ENCODE data around the gene SYNGR3. TPM values are rescaled to one million over a fixed set of nuclear protein-coding genes. Genes with fewer than 3 reads are reported as not detected.

SYNGR3 gene
- total RNA-seq, 1 experiment from 2014 or later, result 4.3 TPM

DNA sequence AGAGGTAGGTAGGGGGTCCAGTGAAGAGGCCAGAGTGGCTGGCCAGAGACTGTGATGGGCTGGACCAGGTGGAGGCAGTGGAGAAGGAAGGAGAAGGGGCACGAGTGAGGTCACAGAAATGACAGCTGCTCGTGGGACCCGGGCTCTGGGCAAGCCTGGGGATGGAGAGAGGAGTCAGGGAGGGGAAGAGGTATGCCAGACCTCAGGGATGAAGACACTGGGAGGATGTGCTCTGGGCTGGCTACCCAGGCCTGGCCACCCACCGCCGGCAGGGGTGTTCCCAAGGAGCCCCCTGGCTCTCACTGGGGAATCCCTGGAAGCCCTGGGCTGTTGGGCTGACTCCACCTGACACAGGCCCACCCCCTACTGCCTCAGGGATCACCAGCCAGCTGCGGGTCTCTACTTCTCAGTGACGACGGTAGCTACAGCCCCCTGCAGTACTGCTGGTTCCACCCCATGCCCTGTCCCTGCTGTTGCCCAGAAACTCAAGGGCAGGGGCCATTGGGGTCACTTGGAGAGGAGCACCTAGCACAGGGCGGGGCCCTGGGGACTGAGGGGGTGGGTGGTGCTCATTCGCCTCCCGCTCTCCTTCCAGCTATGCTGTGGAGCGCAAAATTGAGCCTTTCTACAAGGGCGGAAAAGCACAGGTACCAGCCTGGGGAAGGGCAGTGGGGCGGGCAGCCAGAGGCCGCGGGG, 16.2 kb upstream of the SYNGR3 start:
- Histone ChIP-seq H3K4me1 (replicated peaks; ENCODE audit: insufficient read depth) (peaks cover 17% of the 10 kb centered on the region), H3K27me3 (ENCODE audit: insufficient read depth, low read depth) (no peaks in the 10 kb centered on the region), H3K4me2 (peak overlapping the region; percentile 100), H3K4me3 (peak overlapping the region; percentile 75; the same call in 1 of the 2 replicates), H3F3A (ENCODE audit: insufficient read depth, low read depth) (peaks cover 27% of the 10 kb centered on the region; the same call in 1 of the 2 replicates), H3K9me2 (ENCODE audit: insufficient read depth) (no peaks in the 10 kb centered on the region), H4K20me1 (ENCODE audit: insufficient read depth) (peaks cover 9% of the 10 kb centered on the region; the same call in 1 of the 2 replicates), H3K36me3 (ENCODE audit: low read depth) (peaks cover 3% of the 10 kb centered on the region; the same call in 1 of the 2 replicates), H3K9me3 (ENCODE audit: insufficient read depth, low read depth) (no peaks in the 10 kb centered on the region), H2AFZ (no peak overlapping the region), H3K27ac (no peak overlapping the region), H3K79me2 (ENCODE audit: low read depth) (peaks cover 38% of the 10 kb centered on the region)
- TF ChIP-seq EZH2 (IDR thresholded peaks at IDR 0.05; ENCODE audit: low read depth), result no peak
- no peak for TF ChIP-seq CTCF (conservative IDR thresholded peaks at IDR 0.05)
- CTCF ChIA-PET, result no interaction called here
- BruUV-seq (replicated peaks), result no TSS peak
- no peak for DNase-seq
- intact Hi-C loops (cut with micrococcal nuclease; ENCODE audit: unreplicated experiment), result no loop called here
- POLR2A ChIA-PET (ENCODE audit: unreplicated experiment), result no interaction called here

DNA sequence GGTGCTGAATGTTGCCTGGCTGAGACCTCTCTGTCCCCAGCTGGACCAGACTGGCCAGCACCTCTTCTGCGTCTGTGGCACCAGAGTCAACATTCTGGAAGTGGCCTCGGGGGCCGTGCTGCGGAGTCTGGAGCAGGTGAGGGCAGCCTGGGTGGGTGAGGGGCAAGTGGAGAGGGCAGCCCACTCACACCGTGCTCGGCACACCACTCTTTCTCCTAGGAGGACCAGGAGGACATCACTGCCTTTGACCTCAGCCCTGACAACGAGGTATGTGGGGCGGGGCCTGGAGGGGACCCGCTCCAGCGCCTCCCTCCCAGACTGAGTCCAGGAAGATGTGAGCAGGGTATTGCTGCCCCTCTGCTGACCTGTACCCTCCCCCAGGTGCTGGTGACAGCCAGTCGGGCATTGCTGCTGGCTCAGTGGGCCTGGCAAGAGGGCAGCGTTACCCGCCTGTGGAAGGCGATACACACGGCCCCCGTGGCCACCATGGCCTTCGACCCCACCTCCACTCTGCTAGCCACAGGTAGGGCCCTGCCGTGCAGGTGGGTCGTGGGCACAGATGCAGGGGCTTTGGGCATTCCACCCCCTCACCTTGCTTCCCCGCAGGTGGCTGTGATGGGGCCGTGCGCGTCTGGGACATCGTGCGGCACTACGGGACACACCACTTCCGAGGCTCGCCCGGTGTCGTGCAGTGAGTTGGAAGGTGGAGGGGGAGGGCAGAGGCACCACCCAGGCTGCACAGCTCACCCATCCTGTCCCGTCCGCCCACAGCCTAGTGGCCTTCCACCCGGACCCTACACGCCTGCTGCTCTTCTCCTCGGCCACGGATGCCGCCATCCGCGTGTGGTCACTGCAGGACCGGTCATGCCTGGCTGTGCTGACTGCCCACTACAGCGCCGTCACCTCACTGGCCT, 15.4 kb upstream of the SYNGR3 start:
- BruUV-seq (replicated peaks), result no TSS peak
- ChIA-PET CTCF (no interaction called here), POLR2A (ENCODE audit: unreplicated experiment) (no interaction called here)
- DNase-seq, result no peak
- H3K4me2 ChIP-seq, result no peak overlapping the region
- H3K27ac ChIP-seq, result no peak overlapping the region
- no peak overlapping the region for H2AFZ ChIP-seq
- H3K36me3 ChIP-seq (ENCODE audit: low read depth), result peaks cover 3% of the 10 kb centered on the region; the same call in 1 of the 2 replicates
- H3F3A ChIP-seq (ENCODE audit: insufficient read depth, low read depth), result peaks cover 32% of the 10 kb centered on the region; the same call in 1 of the 2 replicates
- peaks cover 24% of the 10 kb centered on the region for H3K4me1 ChIP-seq (replicated peaks; ENCODE audit: insufficient read depth)
- TF ChIP-seq CTCF (conservative IDR thresholded peaks at IDR 0.05) (no peak), EZH2 (IDR thresholded peaks at IDR 0.05; ENCODE audit: low read depth) (no peak)
- no peaks in the 10 kb centered on the region for H3K9me3 ChIP-seq (ENCODE audit: insufficient read depth, low read depth)
- no peaks in the 10 kb centered on the region for H3K9me2 ChIP-seq (ENCODE audit: insufficient read depth)
- H4K20me1 ChIP-seq (ENCODE audit: insufficient read depth), result peaks cover 12% of the 10 kb centered on the region; the same call in 1 of the 2 replicates
- H3K79me2 ChIP-seq (ENCODE audit: low read depth), result peaks cover 38% of the 10 kb centered on the region
- intact Hi-C loops (cut with micrococcal nuclease; ENCODE audit: unreplicated experiment), result no loop called here
- no peaks in the 10 kb centered on the region for H3K27me3 ChIP-seq (ENCODE audit: insufficient read depth, low read depth)
- H3K4me3 ChIP-seq, result no peak overlapping the region

DNA sequence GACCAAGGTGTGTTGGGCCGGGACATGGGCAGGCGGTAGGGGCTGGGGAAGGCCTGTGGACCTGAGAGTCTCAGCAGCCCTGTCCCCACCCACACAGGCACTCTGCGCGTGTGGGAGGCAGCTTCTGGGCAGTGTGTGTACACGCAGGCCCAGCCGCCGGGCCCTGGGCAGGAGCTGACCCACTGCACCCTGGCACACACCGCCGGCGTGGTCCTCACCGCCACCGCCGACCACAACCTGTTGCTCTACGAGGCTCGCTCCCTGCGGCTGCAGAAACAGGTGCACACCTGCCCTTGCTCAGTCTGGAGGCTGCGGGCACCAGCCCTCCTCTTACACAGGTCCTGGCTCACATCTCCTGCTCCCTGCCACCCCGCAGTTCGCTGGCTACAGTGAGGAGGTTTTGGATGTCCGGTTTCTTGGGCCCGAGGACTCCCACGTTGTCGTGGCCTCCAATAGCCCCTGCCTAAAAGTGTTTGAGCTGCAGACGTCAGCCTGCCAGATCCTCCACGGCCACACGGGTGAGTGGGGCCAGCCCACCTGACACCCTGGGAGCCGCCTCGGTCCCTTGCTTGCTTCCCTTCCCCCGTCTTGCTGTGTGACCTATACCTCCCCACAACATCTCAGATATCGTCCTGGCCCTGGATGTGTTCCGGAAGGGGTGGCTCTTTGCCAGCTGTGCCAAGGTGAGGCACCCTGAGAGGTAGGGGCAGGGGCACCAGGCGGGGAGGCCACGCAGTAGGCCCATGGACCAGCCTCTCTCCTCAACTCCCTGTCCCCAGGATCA, 14.1 kb upstream of the SYNGR3 start:
- Histone ChIP-seq H3F3A (ENCODE audit: insufficient read depth, low read depth) (peaks cover 37% of the 10 kb centered on the region; the same call in 1 of the 2 replicates), H3K4me2 (no peak overlapping the region), H3K9me2 (ENCODE audit: insufficient read depth) (no peaks in the 10 kb centered on the region), H3K36me3 (ENCODE audit: low read depth) (peaks cover 3% of the 10 kb centered on the region; the same call in 1 of the 2 replicates), H3K27me3 (ENCODE audit: insufficient read depth, low read depth) (no peaks in the 10 kb centered on the region), H3K27ac (no peak overlapping the region), H3K9me3 (ENCODE audit: insufficient read depth, low read depth) (no peaks in the 10 kb centered on the region), H3K4me1 (replicated peaks; ENCODE audit: insufficient read depth) (peaks cover 34% of the 10 kb centered on the region), H3K79me2 (ENCODE audit: low read depth) (peaks cover 31% of the 10 kb centered on the region), H4K20me1 (ENCODE audit: insufficient read depth) (peaks cover 12% of the 10 kb centered on the region; the same call in 1 of the 2 replicates), H2AFZ (no peak overlapping the region), H3K4me3 (no peak overlapping the region)
- ChIA-PET POLR2A (ENCODE audit: unreplicated experiment) (no interaction called here), CTCF (no interaction called here)
- no TSS peak for BruUV-seq (replicated peaks)
- DNase-seq, result no peak
- no peak for TF ChIP-seq EZH2 (IDR thresholded peaks at IDR 0.05; ENCODE audit: low read depth)
- TF ChIP-seq CTCF (conservative IDR thresholded peaks at IDR 0.05), result no peak
- intact Hi-C loops (cut with micrococcal nuclease; ENCODE audit: unreplicated experiment), result no loop called here

Data from PC-9 (cell line).